GM21390 (cell line): ENCODE results near the gene MYO7B.

ENCODE experiments used
- ATAC-seq: cut with Tn5 transposase; IDR thresholded peaks from one replicate; pipeline ENCODE4 v1.9.1; 2021; ENCODE audit not compliant: unreplicated experiment

MYO7B gene

GRCh38 chr2:127623388-127624319 is 88.2 kb downstream of the MYO7B start:
- no peak for ATAC-seq

- no peak for ATAC-seq
Observed at GRCh38 chr2:127624320-127624755, 88.9 kb downstream of the MYO7B start.

DNA sequence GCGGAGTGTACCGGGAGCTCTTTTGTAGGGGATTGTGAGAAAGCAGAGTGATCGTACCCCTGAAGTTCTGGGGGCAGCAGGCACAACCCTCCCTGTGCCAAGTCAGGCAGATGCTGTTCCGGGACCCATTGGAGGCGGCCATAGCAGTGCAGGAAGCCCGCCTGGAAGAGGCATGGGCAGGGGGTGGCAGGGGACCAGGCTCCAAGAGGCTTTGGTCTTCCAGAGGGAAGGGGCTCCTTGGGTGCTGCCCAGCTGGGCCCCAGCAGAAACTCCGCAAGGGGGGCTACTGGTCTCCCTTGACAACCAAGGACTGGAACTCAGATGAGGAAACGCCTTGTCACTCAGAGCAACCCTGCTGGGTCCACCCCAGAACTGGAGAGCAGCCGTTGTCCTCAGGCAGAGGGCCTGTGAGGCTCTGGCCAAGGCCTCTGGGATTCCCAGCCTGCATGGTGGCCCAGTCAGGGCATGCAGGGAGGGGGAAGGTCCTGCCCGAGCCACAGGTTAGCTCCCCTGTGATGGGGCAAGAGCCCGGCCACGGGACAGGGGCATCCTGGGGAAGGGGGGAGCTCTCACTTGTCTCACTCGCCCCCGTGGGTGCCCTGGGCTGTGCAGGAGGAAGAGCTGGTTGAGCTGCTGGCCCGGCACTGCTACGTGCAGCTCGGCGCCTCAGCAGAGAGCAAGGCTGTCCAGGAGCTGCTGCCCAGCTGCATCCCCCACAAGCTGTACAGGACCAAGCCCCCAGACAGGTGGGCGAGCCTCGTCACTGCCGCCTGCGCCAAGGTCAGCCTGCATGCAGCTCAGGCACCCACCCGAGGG is 89.5 kb downstream of the MYO7B start:
- ATAC-seq: no peak

DNA sequence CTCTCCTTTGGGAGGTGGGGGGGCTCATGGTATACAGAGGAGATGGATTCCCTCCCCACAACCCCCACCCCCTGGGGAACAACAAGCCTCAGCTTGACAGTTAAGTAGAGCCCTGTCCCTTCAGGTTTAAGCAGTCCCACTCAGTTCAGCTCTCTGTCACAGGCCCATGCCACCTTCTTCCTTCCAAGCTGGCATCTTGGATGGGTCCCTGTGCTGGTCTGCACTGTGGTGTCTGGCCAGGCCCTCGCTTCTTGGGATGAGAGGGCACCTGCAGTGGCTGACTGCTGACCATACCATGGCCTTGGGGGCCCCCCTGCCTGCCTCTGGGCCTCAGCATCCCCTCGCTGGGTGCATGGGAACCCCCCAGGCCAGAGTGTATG is 90.1 kb downstream of the MYO7B start:
- no peak for ATAC-seq

GRCh38 chr2:127626175-127626574 is 90.7 kb downstream of the MYO7B start:
- no peak for ATAC-seq

- ATAC-seq: no peak
Observed at GRCh38 chr2:127626917-127627739, 91.6 kb downstream of the MYO7B start.

GRCh38 chr2:127627740-127628571 is 92.5 kb downstream of the MYO7B start:
- ATAC-seq: no peak

GRCh38 chr2:127628767-127629614 is 93.5 kb downstream of the MYO7B start:
- no peak for ATAC-seq

- no peak for ATAC-seq
Observed at GRCh38 chr2:127629637-127630036, 94.2 kb downstream of the MYO7B start.

- ATAC-seq: no peak
Observed at GRCh38 chr2:127630096-127630863, 94.8 kb downstream of the MYO7B start.

DNA sequence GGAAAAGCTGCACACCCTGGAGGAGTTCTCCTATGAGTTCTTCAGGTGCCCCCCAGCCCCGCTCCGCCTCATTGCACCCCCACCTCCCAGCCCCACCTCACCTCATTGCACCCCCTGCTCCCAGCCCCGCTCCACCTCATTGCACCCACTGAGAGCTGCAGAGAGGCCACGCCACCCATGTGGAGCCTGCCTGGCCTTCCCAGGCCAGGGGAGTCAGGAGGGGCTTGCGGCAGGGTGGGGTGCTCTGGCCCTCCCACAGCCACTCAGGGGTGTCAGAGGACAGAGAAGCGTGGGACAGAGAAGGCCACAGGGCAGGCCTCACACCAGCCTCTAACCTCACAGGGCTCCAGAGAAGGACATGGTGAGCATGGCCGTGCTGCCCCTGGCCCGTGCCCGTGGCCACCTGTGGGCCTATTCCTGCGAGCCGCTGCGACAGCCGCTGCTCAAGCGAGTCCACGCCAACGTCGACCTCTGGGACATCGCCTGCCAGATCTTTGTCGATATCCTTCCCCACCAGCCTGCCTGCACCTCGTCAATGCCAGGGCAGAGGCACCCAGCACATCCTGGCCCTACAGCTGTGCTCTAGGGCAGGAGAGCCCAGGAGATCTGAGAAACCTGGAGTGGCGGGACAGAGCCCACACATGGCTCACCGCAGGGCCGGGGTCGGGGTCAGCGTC is 95.5 kb downstream of the MYO7B start:
- ATAC-seq: no peak

DNA sequence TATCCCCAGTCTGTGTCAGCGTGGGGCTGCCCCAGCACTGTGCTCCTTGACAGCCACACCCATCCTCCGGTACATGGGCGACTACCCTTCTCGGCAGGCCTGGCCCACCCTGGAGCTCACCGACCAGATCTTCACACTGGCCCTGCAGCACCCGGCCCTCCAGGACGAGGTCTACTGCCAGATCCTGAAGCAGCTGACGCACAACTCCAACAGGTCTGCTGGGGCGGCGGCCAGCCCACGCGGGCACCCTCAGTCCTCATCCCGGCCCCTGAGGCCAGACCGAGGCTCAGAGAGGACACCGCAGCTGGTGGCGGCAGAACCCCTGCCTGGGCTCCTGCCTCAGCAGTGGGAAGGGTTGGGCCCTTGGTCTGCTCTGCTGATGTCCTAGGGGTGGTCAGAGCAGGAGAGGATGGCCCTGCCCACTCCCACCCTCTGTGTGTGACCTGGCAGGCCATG is 96.1 kb downstream of the MYO7B start:
- ATAC-seq: no peak

DNA sequence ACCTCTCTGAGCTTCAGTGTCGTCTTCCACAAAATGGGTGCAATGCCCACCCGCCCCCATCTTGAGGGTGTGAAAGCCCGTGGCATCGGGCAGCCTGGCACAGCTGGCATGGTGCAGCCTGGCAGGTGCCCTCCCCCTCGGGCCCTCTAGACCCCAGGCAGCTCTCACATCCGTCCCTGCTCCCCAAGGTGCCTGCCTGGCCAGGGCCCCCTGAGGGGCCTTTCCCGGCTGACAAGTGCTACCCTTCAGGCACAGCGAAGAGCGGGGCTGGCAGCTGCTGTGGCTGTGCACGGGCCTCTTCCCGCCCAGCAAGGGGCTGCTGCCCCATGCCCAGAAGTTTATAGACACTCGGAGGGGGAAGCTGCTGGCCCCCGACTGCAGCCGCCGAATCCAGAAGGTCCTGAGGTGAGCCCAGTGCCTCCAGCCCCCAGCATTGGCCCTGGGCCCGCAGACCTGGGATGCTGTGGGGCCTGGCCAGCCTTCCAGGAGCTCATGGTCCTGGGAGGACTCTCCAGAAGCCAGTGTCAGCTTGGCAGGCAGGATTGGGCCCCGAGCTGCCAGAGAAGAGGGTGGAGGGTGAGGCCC is 96.6 kb downstream of the MYO7B start:
- ATAC-seq: no peak

- ATAC-seq: no peak
Observed at GRCh38 chr2:127632592-127633489, 97.4 kb downstream of the MYO7B start.

GRCh38 chr2:127633556-127634065 is 98.1 kb downstream of the MYO7B start:
- ATAC-seq: no peak

DNA sequence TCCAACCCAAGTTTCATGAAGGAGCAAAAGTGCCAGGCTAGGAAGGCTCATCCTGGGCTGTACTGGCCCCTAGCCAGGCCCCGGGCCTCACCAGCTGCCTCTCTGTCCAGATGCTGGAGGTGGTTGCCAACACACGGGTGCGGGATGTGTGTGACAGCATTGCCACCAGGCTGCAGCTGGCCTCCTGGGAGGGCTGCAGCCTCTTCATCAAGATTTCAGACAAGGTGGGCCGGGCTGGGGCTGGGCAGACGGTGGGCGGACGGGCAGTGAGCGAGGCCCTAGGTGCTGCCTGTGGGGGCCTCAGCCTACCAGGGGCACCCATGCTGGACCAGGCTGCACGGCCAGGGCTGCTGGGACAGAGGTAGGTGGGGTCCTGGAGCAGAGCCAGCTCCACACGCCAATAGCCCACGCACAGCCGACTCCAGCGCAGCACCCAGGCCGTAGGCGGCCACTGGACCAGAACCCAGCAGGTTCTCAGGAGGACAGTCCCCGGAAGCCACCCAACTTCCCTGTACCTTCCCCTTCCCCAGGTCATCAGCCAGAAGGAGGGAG is 98.7 kb downstream of the MYO7B start:
- no peak for ATAC-seq
